Medulla oblongata (tissue), 1 donor: ENCODE measurements around the gene GIPR.
"Not testable (repeated sequence)": the region's sequence is repeated elsewhere in the genome, so short reads cannot be mapped to it uniquely, and the experiment has no call there.

Source experiments
- DNase-seq: peaks from one replicate; pipeline ENCODE4 v3.0.0-alpha.2; 2015; ENCODE audit errors: extremely low spot score

The GIPR gene

GRCh38 chr19:45691516-45692186 is 23.6 kb downstream of the GIPR start, which contains the start of gene SNRPD2:
Gene SNRPD2, minus strand, starts transcription at chr19:45691953. Its CDS starts 65 bp downstream, at chr19:45691888.
- peak; percentile 96 for DNase-seq

- DNase-seq = peak; percentile 99
These were observed 24.4 kb downstream of the GIPR start, which contains the start of gene QPCTL for GRCh38 chr19:45692187-45693105. Gene QPCTL, plus strand, starts transcription at chr19:45692666. Its CDS starts 38 bp downstream, at chr19:45692704.

GRCh38 chr19:45693106-45693788 is 25.2 kb downstream of the GIPR start:
- peak; percentile 75 for DNase-seq

GRCh38 chr19:45701676-45702075 is 33.7 kb downstream of the GIPR start:
- DNase-seq = no peak

- DNase-seq = no peak
These were observed 37.1 kb downstream of the GIPR start for GRCh38 chr19:45705115-45705514.

- no peak for DNase-seq
These were observed 37.8 kb downstream of the GIPR start for GRCh38 chr19:45705710-45706415.

GRCh38 chr19:45710356-45711130 is 42.5 kb downstream of the GIPR start:
- DNase-seq = no peak

- no peak for DNase-seq
These were observed 44.1 kb downstream of the GIPR start for GRCh38 chr19:45711851-45712698.

- no peak for DNase-seq
These were observed 44.7 kb downstream of the GIPR start for GRCh38 chr19:45712699-45713067.

- DNase-seq = no peak
These were observed 45.1 kb downstream of the GIPR start for GRCh38 chr19:45713141-45713540.

- DNase-seq = no peak
These were observed 47.1 kb downstream of the GIPR start for GRCh38 chr19:45715139-45715538.

GRCh38 chr19:45716359-45717130 is 48.5 kb downstream of the GIPR start:
- no peak for DNase-seq

GRCh38 chr19:45717131-45717982 is 49.3 kb downstream of the GIPR start:
- peak; percentile 99 for DNase-seq

GRCh38 chr19:45717983-45718650 is 50.1 kb downstream of the GIPR start:
- peak; percentile 18 for DNase-seq

GRCh38 chr19:45720065-45720464 is 52.0 kb downstream of the GIPR start:
- not testable (repeated sequence) for DNase-seq

GRCh38 chr19:45728683-45729082 is 60.7 kb downstream of the GIPR start:
- DNase-seq = not testable (repeated sequence)

- DNase-seq = no peak
These were observed 61.8 kb downstream of the GIPR start for GRCh38 chr19:45729800-45730290.
